RPMI7951 (cell line): ENCODE measurements around the gene BLOC1S4. TPM values are rescaled to one million over a fixed set of nuclear protein-coding genes. Genes with fewer than 3 reads are reported as not detected.
"Not testable (repeated sequence)": the region's sequence is repeated elsewhere in the genome, so short reads cannot be mapped to it uniquely, and the experiment has no call there.

Source experiments
- DNase-seq: peaks from one replicate; pipeline ENCODE4 v3.0.0-alpha.2; 2012; ENCODE audit warnings: low read depth
- total RNA-seq: library from RNA; depleted of rRNA; stranded (reverse); fragments of >200 nt; shearing (Covaris generic); gene quantifications from 2 replicates; pipeline ENCODE4 v1.2.3, GENCODE V29; 2014

The BLOC1S4 gene
- total RNA-seq, 1 experiment from 2014 or later: 11.5 TPM

DNA sequence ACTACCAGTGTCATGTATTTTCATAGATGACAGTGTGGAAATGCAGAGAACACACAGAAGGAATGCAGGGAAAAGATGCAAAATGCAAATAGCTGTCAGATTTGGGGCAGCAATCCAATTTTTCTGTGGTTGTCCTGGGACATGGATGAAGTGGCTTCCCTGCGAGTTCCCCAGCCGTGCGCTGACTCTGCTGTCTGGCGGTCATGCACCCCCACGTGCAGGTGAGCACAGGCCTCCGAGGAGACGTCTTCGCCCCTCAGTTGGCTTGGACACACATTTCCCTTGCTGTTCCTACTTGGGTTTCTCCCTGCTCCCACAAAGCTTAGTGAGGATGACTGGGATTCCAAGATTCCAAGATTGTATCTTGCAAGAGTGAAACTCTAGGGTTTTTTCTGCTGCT lies 24.4 kb downstream of the BLOC1S4 start:
- DNase-seq: no peak

DNA sequence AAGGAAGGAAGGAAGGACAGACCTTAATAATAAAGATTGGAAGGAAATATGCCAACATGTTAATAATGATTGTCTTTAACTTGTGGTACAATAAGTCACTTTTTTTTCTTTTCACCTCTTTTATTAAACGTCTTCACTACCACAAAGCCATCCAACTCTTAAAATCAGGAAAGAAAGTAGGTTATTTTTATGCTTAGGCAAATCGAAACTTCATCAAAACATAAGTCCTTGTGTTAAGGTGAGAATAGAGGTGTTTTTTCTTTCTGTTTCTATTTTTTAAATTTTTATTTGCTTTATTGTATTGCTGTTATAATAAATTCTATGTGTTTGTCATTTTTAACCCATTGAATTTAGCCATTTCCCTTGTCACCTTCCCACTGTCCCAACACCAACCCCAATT lies 26.5 kb downstream of the BLOC1S4 start:
- no peak for DNase-seq

DNA sequence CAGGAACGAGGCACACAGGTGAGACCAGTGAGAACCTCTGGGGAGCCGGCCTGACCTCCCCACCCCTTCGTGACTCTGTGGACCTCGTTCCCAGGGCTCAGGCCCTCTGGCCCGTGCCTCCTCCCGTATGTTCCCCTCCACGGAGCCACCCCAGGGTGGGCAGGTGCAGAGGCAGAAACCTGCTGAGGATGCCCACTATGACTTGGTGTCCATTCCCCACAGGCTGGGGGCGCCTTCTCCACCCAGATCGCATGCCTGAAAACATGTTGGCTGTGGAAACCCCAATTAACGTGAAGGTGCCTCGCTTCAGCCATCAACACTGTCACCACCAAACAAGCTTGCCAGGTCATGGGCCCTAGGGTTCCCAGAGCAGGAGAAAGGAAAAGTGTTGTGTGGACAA lies 27.0 kb downstream of the BLOC1S4 start:
- no peak for DNase-seq

DNA sequence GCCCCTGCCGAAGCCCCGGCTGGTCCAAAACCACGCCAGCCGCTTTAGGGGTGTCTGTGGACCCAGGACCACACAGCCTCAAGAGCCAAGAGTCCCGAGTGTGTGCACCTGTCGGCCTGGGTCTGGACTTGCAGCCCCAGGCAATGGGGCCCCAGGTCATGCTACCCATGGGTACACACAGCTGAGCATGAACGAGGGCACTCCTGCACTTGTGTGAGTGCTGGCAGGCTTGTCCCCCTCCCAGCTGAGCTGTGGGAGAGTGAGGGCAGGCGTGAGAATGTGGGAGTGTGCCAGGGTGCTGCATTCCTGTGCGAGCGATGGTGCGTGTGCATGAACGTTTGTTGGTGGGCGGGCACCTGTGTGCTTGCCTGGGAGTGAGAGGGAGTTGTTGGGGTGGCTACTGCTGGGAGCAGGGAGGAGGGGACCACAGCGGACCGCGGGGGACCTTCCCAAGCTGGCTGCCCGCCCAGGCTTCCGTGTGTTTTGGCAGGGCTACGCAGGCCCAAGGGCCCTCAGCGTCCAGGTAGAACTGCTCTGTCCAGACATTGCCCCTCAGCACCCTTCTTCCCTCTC lies 30.8 kb downstream of the BLOC1S4 start:
- DNase-seq: no peak

DNA sequence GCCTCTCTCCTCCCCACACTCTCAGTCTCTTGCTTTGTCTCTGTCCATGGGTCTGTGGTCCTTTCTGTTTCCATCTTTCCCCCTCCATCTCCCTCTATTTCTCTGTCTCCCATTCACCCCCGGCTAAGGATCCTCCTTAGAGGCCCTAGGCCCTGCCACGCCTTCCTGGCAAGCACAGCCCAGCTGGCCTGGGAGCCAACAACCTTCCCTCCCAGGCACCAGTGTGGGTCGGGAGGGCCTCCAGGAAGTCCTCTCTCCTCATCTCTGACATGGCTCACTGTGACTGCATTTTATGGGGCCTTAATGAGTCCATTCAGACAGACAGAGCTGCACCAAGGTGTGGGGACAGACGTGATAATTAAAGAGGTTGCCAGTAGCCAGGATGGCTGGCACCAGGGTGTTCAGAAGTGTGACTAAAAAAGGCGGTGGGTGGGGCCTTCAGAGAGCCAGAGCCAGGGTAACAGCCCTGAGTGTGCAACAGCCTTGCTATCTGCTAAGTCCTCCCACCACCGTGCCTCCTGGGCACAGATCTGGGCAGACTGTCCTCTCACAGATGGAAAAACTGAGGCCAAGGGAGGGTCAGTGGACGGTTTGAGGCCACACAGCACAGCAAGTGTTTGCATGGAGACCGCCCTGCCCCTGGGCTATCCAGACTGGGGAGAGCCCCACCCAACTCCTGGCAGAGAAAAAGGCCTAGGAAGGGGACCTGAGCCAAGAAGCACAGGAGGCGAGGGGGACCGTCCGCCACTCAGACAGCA lies 31.5 kb downstream of the BLOC1S4 start:
- DNase-seq: no peak

DNA sequence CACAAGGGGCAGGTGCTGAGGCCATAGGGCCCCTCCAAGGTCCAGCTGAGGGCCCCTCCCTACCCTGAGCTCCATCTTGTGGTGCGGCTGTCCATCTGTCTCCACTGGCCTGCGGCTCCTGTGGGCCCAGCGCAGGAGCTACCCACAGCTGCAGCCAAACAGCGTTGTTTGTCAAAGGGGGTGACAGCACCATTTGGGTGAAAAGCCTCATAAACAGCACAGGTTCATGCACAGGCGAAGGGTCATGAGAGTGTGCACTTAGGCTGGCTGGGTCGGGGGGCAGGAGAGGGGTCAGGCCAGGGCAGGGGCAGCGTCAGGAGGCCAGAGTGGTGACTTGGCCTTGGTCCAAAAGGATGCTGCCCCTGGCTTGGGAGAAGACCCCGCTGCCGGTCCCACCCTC lies 32.3 kb downstream of the BLOC1S4 start:
- DNase-seq: no peak

DNA sequence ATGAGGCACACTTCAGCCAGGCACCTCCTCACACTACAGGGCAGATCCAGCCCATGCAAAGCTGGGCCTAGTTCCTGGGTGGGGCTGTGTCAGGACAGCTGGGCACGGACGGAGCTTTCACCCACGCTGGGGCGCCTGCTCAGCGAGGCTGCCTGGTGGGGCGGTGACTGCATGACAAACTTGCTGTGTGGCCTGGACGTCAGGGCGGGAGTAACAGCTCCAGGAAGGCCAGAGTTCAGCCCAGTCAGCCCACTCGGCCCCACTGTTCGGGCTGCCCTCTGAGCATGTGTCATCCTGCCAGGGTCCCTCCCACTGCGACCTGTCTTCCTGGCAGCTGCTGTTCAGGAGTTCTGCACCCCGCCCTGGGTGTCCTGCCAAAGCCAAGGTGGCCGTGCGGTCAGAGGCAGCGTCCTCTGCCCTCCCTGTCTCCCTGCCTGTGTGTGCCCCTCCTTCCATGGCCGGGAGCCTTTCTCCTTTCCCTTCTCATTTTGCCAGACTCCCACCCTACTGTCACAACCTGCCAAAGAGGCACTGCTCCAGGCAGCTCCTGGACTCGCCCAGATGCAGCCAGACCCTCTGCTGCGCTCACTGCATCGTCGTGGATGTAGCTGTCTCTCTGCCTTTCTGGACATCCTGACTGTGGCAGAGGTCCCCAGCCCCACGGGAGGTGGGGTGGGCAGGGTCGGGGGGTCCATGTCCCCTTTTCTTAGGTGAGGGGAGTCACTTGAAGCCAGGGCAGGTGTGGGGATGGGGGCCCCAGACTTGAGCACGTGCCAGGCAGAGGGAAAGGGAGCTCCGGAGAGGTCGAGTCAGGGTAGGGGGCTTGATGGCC lies 33.6 kb downstream of the BLOC1S4 start:
- DNase-seq: peak; percentile 39

DNA sequence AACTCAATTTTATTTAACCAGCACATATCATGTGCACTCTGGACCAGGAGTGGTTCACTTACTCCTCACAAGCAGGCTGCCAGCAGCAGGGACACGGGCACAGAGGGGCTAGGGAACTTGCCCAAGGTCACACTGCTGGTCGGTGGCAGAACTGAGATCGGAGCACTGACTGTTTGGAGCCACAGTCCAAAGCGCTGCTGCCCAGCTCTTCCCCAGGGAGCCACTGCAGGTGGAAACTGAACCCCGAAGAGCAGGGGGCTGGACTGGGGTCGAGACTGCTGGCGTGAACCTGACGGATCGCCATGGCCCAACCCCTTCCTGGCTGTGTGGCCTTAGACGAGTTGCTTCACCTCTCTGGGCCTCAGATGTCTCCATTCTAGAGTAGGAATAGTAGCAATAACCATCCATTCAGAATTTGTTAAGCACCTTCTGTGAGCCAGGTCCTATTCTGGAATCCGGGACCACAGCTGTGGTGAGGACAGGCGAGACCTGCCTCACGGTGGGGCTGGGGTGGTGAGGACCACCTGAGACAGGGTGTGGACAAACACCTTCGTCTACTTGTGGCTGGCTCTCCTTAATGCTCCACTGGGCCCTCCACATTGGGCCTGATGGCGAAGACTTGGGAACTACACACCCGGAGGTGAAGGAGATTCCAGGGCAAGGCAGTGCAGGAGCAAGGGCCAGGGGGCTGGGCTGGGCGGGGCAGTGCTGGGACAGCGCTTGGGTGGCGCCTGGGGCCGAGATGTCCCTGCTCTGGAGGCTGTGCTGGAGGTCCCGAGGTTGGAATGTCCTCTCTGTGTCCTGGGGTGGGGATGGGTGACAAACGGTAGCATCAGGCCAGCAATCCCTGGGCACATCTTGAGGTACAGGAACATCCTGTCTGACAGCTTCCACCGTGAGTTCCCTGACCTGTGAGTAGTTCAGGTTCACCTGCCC lies 34.6 kb downstream of the BLOC1S4 start:
- DNase-seq: no peak

DNA sequence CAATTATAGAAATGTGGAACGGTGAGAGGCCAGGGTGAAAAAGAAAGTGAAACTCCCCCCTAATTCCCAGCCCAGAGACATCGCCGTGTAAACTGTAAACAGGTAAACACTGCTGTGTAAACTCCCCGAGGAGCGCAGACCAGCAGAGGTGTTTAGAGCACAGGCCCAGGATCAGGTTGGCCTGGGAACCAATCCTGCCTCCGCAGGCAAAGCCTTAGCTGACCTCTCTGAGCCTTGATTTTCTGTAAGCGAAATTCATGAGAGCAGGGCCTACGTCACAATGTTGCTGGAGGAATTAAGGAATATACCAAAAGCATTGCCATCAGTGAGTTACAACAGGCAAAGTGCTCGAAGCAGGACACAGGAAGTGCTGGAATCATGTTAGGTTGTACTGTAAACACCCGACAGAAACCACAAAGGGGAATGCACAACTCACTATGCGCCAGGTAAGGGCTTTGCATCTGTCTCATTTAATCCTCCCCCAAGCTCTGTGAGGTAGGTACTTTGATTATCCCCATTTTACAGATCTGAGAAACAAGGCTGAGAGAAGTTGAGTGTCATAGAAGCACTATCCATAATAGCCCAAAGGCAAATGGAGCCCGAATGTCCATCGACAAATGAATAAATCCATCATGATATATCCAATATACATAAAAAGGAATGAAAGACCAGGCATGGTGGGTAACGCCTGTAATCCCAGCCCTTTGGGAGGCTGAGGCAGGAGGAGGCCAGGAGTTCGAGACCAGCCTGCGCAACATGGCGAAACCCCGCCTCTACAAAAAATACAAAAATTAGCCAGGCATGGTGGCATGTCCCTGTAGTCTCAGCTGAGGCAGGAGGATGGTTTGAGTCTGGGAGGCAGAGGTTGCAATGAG lies 35.9 kb downstream of the BLOC1S4 start:
- DNase-seq: no peak

DNA sequence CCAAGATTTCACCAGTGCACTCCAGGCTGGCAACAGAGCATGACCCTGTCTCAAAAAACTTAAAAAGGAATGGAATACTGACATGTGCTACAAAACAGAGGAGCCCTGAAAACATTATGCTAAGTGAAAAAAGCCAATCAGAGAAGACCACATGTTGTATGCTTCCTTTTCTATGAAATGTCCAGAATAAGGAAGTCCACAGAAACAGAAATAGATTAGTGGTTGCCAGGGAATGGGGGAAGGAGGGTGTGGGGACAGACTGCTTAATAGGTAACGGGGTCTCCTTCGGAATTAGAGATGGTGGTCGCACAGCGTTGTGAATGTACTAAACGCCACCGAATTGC lies 36.5 kb downstream of the BLOC1S4 start:
- DNase-seq: no peak

DNA sequence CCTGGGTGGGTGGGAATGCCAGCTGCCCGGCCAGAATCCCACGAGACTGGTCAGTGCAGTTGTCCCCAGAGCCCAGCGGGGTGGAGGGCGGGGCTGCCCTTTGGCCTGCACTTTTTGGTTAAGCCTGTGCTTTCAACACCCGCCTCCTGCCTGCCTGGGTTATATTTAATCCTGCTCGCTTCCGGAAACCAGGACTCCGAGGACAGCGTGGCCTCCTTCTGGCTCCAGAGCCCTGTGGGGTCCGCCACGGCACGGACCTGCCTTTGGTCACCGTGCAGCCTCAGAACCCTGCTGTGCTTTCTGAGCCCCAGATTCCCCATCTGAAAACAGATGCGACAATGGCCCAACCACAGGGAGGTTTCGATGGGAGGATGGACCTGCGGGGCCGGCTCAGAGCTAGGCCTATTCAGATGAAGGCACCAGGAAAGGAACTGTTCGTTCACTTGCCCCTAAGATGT lies 37.2 kb downstream of the BLOC1S4 start:
- no peak for DNase-seq

DNA sequence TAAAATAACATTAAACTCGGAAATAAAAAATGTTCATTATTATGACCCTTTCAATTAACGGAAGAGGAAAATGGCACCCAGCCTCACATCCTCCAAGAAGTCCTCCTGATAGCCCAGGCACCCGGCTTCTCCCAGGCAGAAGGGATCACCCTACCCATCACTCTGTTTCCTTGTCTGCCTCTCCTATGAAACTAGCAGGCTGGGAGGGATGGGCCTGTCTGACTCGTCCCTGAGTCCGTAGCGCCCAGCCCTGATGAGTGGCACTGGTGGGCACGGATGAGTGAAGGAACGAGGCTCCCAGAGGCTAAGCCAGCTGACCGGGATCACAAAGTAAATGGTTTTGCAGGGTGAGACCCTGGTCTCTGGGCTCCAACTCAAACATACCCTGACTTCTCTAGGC lies 37.9 kb downstream of the BLOC1S4 start:
- no peak for DNase-seq

DNA sequence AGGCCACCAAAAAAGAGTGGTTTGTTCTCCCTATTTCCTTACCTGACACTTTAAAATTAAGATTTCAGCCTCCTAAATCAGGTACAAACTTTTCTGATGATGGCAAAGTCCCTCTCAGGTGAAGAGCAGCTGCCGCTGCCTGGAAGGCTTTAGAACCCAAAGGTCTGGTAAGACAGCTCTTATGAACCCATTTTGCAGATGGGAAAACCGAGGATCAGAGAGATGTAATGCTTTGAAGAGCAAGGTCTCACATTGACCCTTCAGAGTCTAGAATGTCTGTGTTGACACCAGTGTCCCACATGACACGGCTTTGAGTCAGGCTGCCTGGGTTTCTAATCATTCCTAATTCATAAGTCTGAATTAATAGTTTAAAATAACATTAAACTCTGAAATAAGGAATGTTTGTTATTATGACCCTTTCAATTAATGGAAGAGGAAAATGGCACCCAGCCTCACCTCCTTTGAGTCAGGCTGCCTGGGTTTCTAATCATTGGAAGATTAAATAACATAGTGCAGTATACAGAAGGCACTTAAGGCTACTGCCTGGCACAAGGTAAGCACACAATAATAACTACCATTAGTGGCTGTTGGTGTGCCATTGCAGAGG lies 38.6 kb downstream of the BLOC1S4 start:
- DNase-seq: no peak

DNA sequence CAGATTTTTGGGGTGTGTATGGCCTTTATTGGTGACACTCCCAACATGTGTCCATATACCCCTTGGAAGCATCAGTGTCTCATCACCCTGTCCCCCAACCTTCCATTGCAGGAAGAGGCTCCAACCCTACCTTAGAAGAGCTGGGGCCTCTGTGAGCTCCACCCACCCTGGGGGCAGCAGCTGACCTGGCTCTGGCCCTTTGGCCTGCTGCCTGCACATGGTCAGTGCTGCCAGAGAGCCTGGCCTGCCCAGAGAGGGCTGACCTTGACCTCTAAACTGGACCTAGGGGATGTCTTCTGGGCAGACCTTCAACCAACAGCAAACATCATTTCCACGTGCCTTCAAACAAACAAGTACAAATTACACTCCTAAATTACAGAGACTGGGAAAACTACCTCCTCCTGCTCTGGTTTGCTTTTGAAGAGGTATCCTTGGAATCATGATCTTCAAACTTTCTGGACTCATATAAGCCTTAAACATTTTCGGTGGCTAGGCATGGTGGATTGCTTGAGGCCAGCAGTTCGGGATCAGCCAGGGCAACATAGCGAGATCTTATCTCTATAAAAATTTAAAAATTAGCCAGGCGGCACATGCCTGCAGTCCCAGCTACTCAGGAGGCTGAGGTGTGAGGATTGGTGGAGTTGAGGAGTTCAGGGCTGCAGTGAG lies 39.2 kb downstream of the BLOC1S4 start:
- no peak for DNase-seq

DNA sequence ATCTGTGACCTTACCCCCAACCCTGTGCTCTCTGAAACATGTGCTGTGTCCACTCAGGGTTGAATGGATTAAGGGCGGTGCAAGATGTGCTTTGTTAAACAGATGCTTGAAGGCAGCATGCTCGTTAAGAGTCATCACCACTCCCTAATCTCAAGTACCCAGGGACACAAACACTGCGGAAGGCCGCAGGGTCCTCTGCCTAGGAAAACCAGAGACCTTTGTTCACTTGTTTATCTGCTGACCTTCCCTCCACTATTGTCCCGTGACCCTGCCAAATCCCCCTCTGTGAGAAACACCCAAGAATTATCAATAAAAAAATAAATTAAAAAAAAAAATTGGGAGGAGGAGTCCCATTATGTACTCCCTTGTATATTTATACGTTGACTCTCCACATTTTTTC lies 40.4 kb downstream of the BLOC1S4 start:
- not testable (repeated sequence) for DNase-seq

DNA sequence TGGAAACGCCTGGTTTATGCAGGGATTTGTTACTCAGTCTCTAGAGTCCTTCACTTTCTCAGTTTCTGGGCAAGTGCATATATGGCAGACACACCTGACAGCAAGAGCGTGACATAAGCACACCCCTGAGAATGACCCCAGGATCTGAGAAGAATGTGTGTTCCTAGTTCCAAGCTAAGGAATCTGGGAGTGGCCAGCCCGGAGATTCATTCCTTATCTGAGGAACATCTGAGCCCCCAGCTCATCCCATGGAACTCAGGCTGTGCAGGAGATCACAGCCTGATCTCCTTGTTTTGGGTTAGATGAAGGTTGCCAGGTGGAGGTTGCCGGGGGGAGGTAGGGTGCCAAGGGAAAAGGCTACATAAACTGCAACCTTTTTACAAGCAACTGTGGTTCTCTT lies 42.8 kb downstream of the BLOC1S4 start:
- DNase-seq: no peak

DNA sequence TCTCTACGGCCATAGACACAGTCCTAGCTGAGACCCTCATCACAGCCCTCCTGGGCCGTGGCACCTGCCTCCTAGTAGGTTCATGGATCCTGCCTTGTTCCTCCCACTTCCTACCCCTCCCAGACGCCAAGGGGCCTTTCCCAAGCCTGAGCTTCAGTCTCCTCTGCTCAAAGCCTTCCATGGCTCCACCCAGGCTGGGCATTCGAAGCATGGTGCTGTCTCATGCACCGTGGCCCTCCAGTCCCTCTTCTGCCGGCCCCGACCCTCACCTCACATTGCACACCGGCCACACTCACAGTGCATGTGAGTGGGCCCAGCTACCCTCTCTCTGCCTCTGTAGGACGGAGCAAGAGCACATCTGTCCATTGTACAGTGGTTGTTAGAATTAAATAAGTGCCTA lies 44.9 kb downstream of the BLOC1S4 start:
- no peak for DNase-seq

DNA sequence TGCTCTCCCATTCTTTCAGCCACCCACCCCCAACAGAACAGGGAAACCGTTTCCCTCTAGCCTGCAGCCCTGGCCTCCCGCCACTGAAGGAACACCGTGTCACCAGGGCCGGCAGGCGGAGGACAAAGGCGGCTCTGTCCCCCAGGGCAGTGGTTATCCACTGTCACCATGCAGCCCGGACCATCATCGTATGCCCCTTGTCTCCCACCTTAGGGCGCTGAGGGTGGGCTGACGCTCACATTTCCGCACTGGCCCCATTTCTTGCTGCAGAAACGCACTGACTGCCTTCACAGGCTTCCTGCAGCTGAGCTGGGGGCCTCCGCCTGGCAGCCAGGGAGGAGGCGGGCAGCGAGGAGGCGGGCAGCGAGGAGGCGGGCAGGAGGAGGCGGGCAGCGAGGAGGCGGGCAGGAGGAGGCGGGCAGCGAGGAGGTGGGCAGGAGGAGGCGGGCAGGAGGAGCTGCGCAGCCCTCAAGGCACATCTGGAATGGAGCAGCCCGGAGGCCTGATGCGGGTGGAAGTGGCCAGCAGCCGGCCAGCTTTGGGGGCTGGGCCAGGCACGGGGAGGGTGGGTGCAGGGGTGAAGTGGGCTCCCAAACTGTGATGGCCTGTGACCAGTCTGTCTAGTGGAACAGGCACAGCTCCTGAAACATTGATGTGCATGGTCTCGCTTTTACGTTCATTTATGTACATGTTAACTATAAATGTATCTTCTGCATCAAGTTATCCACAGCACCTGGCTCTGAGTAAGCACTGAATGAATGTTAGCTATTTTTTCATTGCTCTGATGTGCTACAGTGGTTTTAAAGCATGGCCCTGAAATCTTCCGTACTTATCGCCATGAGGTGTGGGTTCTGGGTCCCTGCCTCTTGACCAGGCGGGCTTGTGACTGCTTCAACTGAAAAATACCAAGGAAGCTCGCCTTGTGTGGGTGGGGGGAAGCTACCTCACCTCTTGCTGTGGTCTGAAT lies 46.0 kb downstream of the BLOC1S4 start:
- DNase-seq: peak; percentile 57
